Right lobe of liver (tissue), 4 donors: Measurements from ENCODE around the gene ADARB2.

ENCODE experiments used
- POLR2A ChIP-seq: fragments of 450-650 bp; IDR thresholded peaks from one replicate; pipeline ENCODE4 v1.6.1; 2017; ENCODE audit warnings: antibody characterized with exemption, mild to moderate bottlenecking
- TF ChIP-seq, protein P1 (sequence below), 4 donors: fragments of 200-600 bp in 3 of 4; fragments of 450-650 bp in 1 of 4; IDR thresholded peaks; one replicate each; pipeline versions ENCODE4 v1.5.1 to v1.8.0; 2016 to 2022; ENCODE audit warnings: antibody characterized with exemption in 4 of 4, mild to moderate bottlenecking in 2 of 4
- donor health status: DM: no; HTN: no; CAD: no.
- donor health status: DM: no; HTN: no; CAD: no.
- donor health status: DM: no; HTN: yes; CAD: no.

DNA sequence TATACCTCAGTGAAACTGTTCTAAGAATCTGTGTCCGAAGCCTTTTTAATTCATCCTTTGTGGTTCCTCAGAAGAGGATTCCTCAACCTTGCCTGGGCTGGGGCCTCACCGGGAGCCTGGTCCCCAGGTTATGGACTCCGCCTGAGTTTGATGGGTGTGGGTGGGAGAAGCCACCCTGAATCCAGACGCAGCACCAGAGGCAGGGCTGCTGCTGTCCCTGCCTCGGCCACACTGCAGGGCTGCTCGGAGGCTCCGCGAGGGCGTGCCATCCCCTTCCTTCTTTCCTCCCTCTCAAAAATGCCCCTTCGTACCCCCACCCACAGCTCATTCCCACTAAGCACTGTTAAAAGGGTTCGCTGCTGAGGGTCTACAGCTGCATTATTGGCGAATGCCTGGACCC, 146.3 kb downstream of the ADARB2 start:
- TF ChIP-seq, protein P1, sequence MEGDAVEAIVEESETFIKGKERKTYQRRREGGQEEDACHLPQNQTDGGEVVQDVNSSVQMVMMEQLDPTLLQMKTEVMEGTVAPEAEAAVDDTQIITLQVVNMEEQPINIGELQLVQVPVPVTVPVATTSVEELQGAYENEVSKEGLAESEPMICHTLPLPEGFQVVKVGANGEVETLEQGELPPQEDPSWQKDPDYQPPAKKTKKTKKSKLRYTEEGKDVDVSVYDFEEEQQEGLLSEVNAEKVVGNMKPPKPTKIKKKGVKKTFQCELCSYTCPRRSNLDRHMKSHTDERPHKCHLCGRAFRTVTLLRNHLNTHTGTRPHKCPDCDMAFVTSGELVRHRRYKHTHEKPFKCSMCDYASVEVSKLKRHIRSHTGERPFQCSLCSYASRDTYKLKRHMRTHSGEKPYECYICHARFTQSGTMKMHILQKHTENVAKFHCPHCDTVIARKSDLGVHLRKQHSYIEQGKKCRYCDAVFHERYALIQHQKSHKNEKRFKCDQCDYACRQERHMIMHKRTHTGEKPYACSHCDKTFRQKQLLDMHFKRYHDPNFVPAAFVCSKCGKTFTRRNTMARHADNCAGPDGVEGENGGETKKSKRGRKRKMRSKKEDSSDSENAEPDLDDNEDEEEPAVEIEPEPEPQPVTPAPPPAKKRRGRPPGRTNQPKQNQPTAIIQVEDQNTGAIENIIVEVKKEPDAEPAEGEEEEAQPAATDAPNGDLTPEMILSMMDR (IDR thresholded peaks at IDR 0.05), result no peak
- no peak for TF ChIP-seq POLR2A
